WTC11 (cell line): Measurements from ENCODE around the gene PALD1. TPM values are rescaled to one million over a fixed set of nuclear protein-coding genes. Genes with fewer than 3 reads are reported as not detected.

ENCODE experiments used
- ATAC-seq: fragments of 200-7000 bp; cut with Tn5 transposase; 2 replicates; pipeline ENCODE4 v1.10.0; 2021; ENCODE audit warnings: mild to moderate bottlenecking, moderate library complexity
- CTCF ChIA-PET: fragments of 300-600 bp; sonication (Branson Sonifier 250); formaldehyde crosslinking; loops from one replicate; lab custom pipeline; 2021; ENCODE audit warnings: antibody characterized with exemption; lab: Charles Lee
- POLR2A ChIA-PET: fragments of 350-600 bp; sonication (Branson Sonifier 250); formaldehyde crosslinking; loops from one replicate; lab custom pipeline; 2021; ENCODE audit warnings: antibody characterized with exemption; lab: Charles Lee
- DNase-seq: peaks from one replicate; pipeline ENCODE4 v3.0.0; 2021; ENCODE audit warnings: low spot score
- H3K27ac Mint-ChIP-seq: 2 replicates; pipeline ENCODE4 v1.8.0; 2021; ENCODE audit warnings: mixed read lengths
- H3K27me3 Mint-ChIP-seq: 2 replicates; pipeline ENCODE4 v1.8.0; 2021; ENCODE audit warnings: low read depth, mild to moderate bottlenecking, moderate library complexity, mixed read lengths
- H3K36me3 Mint-ChIP-seq: 2 replicates; pipeline ENCODE4 v1.8.0; 2021; ENCODE audit warnings: mixed read lengths
- H3K4me1 Mint-ChIP-seq: 2 replicates; pipeline ENCODE4 v1.8.0; 2022; ENCODE audit warnings: mixed read lengths
- H3K4me3 Mint-ChIP-seq: 2 replicates; pipeline ENCODE4 v1.8.0; 2021; ENCODE audit warnings: mild to moderate bottlenecking, moderate library complexity, mixed read lengths
- H3K9me3 Mint-ChIP-seq: 2 replicates; pipeline ENCODE4 v1.8.0; 2021; ENCODE audit warnings: mixed read lengths
- ELF4 ChIP-seq: sonication (generic); formaldehyde crosslinking; IDR thresholded peaks from 2 replicates; pipeline ENCODE4 v1.8.1; 2022; ENCODE audit warnings: low read depth, mild to moderate bottlenecking, moderate library complexity, missing genetic modification reagents
- EMX1 ChIP-seq: fragments of 250-450 bp; sonication (Bioruptor Pico); IDR thresholded peaks from 2 replicates; pipeline ENCODE4 v1.8.0; 2021; ENCODE audit warnings: mild to moderate bottlenecking
- ERG ChIP-seq: fragments of 250-450 bp; sonication (Bioruptor Pico); IDR thresholded peaks from 2 replicates; pipeline ENCODE4 v1.8.0; 2021; ENCODE audit warnings: mild to moderate bottlenecking
- FOXK1 ChIP-seq: sonication (generic); formaldehyde crosslinking; IDR thresholded peaks from 2 replicates; pipeline ENCODE4 v1.8.0; 2022; ENCODE audit warnings: mild to moderate bottlenecking, moderate library complexity, missing genetic modification reagents
- FOXP1 ChIP-seq: sonication (generic); formaldehyde crosslinking; IDR thresholded peaks from 2 replicates; pipeline ENCODE4 v1.8.0; 2022; ENCODE audit warnings: missing genetic modification reagents, mild to moderate bottlenecking, moderate library complexity, borderline replicate concordance
- MLX ChIP-seq: sonication (generic); formaldehyde crosslinking; IDR thresholded peaks from 2 replicates; pipeline ENCODE4 v1.8.1; 2023; ENCODE audit warnings: mild to moderate bottlenecking, missing genetic modification reagents, moderate library complexity
- NR3C1 ChIP-seq: sonication (generic); formaldehyde crosslinking; conservative IDR thresholded peaks from 2 replicates; pipeline ENCODE4 v1.8.1; 2023; ENCODE audit warnings: low read depth, mild to moderate bottlenecking, missing genetic modification reagents
- PREB ChIP-seq: sonication (generic); formaldehyde crosslinking; IDR thresholded peaks from 2 replicates; pipeline ENCODE4 v1.8.1; 2022; ENCODE audit warnings: mild to moderate bottlenecking, missing genetic modification reagents, moderate library complexity, borderline replicate concordance
- RORB ChIP-seq: fragments of 250-450 bp; sonication (Bioruptor Pico); IDR thresholded peaks from 2 replicates; pipeline ENCODE4 v1.9.0; 2021; ENCODE audit warnings: mild to moderate bottlenecking
- SOX15 ChIP-seq: fragments of 250-450 bp; sonication (Bioruptor Pico); IDR thresholded peaks from 2 replicates; pipeline ENCODE4 v1.9.0; 2021; ENCODE audit warnings: mild to moderate bottlenecking
- STAT6 ChIP-seq: sonication (generic); formaldehyde crosslinking; conservative IDR thresholded peaks from 2 replicates; pipeline ENCODE4 v1.8.1; 2023; ENCODE audit warnings: mild to moderate bottlenecking, low read depth, missing genetic modification reagents, moderate library complexity
- USF1 ChIP-seq: sonication (generic); formaldehyde crosslinking; IDR thresholded peaks from 2 replicates; pipeline ENCODE4 v1.8.0; 2022; ENCODE audit warnings: mild to moderate bottlenecking, missing genetic modification reagents
- ZMAT4 ChIP-seq: fragments of 250-450 bp; sonication (Bioruptor Pico); IDR thresholded peaks from 2 replicates; pipeline ENCODE4 v1.9.0; 2021; ENCODE audit warnings: mild to moderate bottlenecking
- ZNF138 ChIP-seq: sonication (generic); formaldehyde crosslinking; conservative IDR thresholded peaks from 2 replicates; pipeline ENCODE4 v1.8.1; 2022; ENCODE audit warnings: mild to moderate bottlenecking, moderate library complexity, missing genetic modification reagents
- ZNF219 ChIP-seq: sonication (generic); formaldehyde crosslinking; IDR thresholded peaks from 2 replicates; pipeline ENCODE4 v1.8.0; 2023; ENCODE audit warnings: missing genetic modification reagents, mild to moderate bottlenecking, borderline replicate concordance
- ZNF317 ChIP-seq: sonication (generic); formaldehyde crosslinking; IDR thresholded peaks from 2 replicates; pipeline ENCODE4 v1.8.1; 2023; ENCODE audit warnings: low read depth, mild to moderate bottlenecking, moderate library complexity, missing genetic modification reagents, borderline replicate concordance
- ZNF416 ChIP-seq: fragments of 250-450 bp; sonication (Bioruptor Pico); IDR thresholded peaks from 2 replicates; pipeline ENCODE4 v1.9.0; 2021; ENCODE audit warnings: mild to moderate bottlenecking, inconsistent platforms
- total RNA-seq: library from RNA; stranded (reverse); gene quantifications from 3 replicates; pipeline ENCODE4 v1.2.3, GENCODE V29; 2021
- TF ChIP-seq, protein P1 (sequence below): sonication (generic); formaldehyde crosslinking; IDR thresholded peaks from 2 replicates; pipeline ENCODE4 v1.8.1; 2023; ENCODE audit warnings: mild to moderate bottlenecking, missing genetic modification reagents
- TF ChIP-seq, protein P2 (sequence below): sonication (generic); formaldehyde crosslinking; IDR thresholded peaks from 2 replicates; pipeline ENCODE4 v1.8.1; 2023; ENCODE audit warnings: mild to moderate bottlenecking, moderate library complexity, missing genetic modification reagents

The PALD1 gene
- total RNA-seq, 1 experiment from 2014 or later, result 43.6 TPM

DNA sequence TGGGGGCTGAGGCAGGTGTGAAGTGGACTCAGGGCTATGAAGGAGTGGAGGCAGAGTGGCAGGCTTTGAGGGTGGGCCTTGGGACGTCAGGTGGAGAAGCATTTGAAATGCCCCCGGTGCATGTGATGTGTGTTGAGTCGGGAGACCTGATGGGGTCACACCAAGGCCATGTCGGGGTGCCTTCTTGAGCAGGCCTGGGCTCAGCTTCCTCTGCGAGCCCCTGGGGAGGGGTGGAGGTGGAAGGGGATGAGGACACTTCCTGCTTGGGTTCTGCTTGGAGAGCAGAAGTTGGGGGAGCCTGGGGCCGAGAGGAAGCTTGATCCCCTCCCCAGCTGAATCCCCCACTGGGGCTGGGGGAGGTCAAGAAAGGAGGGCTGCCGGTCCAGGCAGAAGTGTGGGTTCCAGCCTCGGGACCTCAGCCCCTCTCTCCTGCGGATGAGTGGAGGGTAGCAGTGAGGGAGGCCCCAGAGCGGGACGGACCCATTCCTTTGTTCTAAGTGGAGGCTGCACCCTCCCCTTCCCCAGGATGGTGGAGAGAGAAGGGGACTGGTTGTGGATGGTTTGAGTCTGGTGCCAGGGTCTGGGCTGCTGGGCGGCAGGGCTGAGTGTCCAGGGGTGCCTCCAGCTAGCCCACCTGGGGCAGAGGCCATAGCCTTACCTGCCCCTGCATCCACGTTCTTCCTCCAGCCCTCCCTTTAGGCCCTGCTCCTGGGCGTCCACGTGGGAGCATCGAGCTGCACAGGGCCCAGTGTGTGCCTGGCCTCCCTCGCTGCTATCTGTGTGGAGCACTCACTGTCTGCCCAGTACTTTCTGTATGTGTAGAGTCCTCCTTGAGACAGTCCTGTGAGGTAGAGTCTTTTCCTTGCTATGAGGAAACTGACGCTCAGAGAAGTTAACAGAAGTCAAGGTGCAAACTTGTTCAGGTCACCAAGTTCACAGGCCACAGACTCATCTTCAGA, 87.3 kb downstream of the PALD1 start:
- Mint-ChIP-seq H3K9me3 (no peaks in the 10 kb centered on the region), H3K27me3 (no peaks in the 10 kb centered on the region), H3K4me1 (no peaks in the 10 kb centered on the region), H3K27ac (no peak overlapping the region), H3K36me3 (no peaks in the 10 kb centered on the region), H3K4me3 (no peak overlapping the region)
- CTCF ChIA-PET, result no interaction called here
- no peak for DNase-seq
- TF ChIP-seq STAT6 (no peak), EMX1 (CRISPR knock-in tag) (no peak)
- ATAC-seq, result no peak
- POLR2A ChIA-PET, result no interaction called here

DNA sequence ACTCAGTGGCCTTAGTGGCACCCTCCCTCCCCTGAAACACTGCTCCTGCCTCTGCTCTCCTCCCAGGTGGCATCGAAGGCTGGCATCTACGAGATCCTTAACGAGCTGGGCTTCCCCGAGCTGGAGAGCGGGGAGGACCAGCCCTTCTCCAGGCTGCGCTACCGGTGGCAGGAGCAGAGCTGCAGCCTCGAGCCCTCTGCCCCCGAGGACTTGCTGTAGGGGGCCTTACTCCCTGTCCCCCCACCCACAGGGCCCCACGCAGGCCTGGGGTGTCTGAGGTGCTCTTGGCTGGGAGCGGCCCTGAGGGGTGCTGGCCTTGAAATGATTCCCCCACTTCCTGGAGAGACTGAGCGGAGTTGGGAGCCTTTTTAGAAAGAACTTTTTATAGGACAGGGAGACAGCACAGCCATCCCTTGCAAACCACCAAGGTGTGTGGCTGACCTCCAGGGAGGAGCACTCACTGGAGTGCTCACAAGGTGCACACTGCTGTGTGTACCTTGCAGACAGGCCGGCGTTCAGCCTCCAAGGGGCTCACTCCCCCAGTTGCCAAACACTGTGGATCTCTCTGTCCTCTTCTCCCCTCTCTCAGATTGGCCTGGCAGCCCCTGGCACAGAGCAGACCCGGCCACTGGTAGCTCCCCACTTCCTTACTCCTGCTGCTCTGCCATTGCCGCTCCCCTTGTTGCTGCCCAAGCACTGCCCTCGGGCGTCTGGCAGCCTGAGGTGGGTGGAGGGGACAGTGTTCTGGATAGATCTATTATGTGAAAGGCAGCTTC, 88.1 kb downstream of the PALD1 start:
- ChIA-PET CTCF (interaction anchor here (1.2 kb wide), 1 partner anchor 8 kb away, joined by 5 read pairs; no protein-coding TSS in a partner anchor), POLR2A (no interaction called here)
- DNase-seq, result no peak
- no peaks in the 10 kb centered on the region for H3K9me3 Mint-ChIP-seq
- no peak for TF ChIP-seq MLX (CRISPR knock-in tag)
- TF ChIP-seq, all 79 proteins: peak for 0
- H3K27ac Mint-ChIP-seq, result no peak overlapping the region
- H3K27me3 Mint-ChIP-seq, result no peaks in the 10 kb centered on the region
- H3K36me3 Mint-ChIP-seq, result no peaks in the 10 kb centered on the region
- no peak for ATAC-seq
- no peaks in the 10 kb centered on the region for H3K4me1 Mint-ChIP-seq
- H3K4me3 Mint-ChIP-seq, result no peak overlapping the region

GRCh38 chr10:70567603-70568002, 89.0 kb downstream of the PALD1 start:
- ChIA-PET CTCF (interaction anchor here (1.2 kb wide), 1 partner anchor 9 kb away, joined by 5 read pairs; no protein-coding TSS in a partner anchor), POLR2A (no interaction called here)
- H3K27me3 Mint-ChIP-seq, result no peaks in the 10 kb centered on the region
- no peak overlapping the region for H3K4me3 Mint-ChIP-seq
- no peaks in the 10 kb centered on the region for H3K4me1 Mint-ChIP-seq
- no peak overlapping the region for H3K27ac Mint-ChIP-seq
- TF ChIP-seq ELF4 (CRISPR knock-in tag), result no peak
- TF ChIP-seq FOXK1 (CRISPR knock-in tag), result no peak
- no peak for TF ChIP-seq NR3C1 (CRISPR knock-in tag)
- no peak for TF ChIP-seq ERG
- TF ChIP-seq ZMAT4 (CRISPR knock-in tag), result no peak
- TF ChIP-seq, protein P1, sequence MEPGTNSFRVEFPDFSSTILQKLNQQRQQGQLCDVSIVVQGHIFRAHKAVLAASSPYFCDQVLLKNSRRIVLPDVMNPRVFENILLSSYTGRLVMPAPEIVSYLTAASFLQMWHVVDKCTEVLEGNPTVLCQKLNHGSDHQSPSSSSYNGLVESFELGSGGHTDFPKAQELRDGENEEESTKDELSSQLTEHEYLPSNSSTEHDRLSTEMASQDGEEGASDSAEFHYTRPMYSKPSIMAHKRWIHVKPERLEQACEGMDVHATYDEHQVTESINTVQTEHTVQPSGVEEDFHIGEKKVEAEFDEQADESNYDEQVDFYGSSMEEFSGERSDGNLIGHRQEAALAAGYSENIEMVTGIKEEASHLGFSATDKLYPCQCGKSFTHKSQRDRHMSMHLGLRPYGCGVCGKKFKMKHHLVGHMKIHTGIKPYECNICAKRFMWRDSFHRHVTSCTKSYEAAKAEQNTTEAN (CRISPR knock-in tag), result no peak
- TF ChIP-seq FOXP1 (CRISPR knock-in tag), result no peak
- no peak for TF ChIP-seq PREB (CRISPR knock-in tag)
- TF ChIP-seq ZNF317 (CRISPR knock-in tag), result no peak
- no peak for TF ChIP-seq SOX15 (CRISPR knock-in tag)
- TF ChIP-seq RORB, result no peak
- no peak for TF ChIP-seq USF1 (CRISPR knock-in tag)
- TF ChIP-seq ZNF219 (CRISPR knock-in tag), result no peak
- TF ChIP-seq ZNF416 (CRISPR knock-in tag), result no peak
- TF ChIP-seq, protein P2, sequence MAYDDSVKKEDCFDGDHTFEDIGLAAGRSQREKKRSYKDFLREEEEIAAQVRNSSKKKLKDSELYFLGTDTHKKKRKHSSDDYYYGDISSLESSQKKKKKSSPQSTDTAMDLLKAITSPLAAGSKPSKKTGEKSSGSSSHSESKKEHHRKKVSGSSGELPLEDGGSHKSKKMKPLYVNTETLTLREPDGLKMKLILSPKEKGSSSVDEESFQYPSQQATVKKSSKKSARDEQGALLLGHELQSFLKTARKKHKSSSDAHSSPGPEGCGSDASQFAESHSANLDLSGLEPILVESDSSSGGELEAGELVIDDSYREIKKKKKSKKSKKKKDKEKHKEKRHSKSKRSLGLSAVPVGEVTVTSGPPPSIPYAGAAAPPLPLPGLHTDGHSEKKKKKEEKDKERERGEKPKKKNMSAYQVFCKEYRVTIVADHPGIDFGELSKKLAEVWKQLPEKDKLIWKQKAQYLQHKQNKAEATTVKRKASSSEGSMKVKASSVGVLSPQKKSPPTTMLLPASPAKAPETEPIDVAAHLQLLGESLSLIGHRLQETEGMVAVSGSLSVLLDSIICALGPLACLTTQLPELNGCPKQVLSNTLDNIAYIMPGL (CRISPR knock-in tag), result no peak
- no peak for TF ChIP-seq ZNF138 (CRISPR knock-in tag)
- ATAC-seq, result no peak
- DNase-seq, result no peak
- H3K9me3 Mint-ChIP-seq, result no peaks in the 10 kb centered on the region
- no peaks in the 10 kb centered on the region for H3K36me3 Mint-ChIP-seq
